ENCODE measurements around the gene IRGQ.
A peak's percentile ranks its signal among the peaks of the same experiment; 100 is the strongest.

IRGQ gene

GRCh38 chr19:43634068-43634467 lies 38.1 kb upstream of the IRGQ start:
- no peak overlapping the region for H3K27ac Mint-ChIP-seq
- peaks cover 20% of the 10 kb centered on the region for H3K4me1 Mint-ChIP-seq
- H3K27me3 Mint-ChIP-seq, result peaks cover 65% of the 10 kb centered on the region
- H3K36me3 Mint-ChIP-seq, result no peaks in the 10 kb centered on the region
- H3K9me3 Mint-ChIP-seq, result no peaks in the 10 kb centered on the region
- ATAC-seq, result no peak
- no peak overlapping the region for H3K4me3 Mint-ChIP-seq

GRCh38 chr19:43633520-43633919 lies 37.6 kb upstream of the IRGQ start:
- Mint-ChIP-seq H3K27ac (no peak overlapping the region), H3K4me1 (peaks cover 14% of the 10 kb centered on the region), H3K36me3 (no peaks in the 10 kb centered on the region), H3K9me3 (no peaks in the 10 kb centered on the region), H3K27me3 (peaks cover 59% of the 10 kb centered on the region), H3K4me3 (no peak overlapping the region)
- ATAC-seq, result no peak

GRCh38 chr19:43631491-43631890 lies 35.6 kb upstream of the IRGQ start:
- Mint-ChIP-seq H3K27me3 (peaks cover 52% of the 10 kb centered on the region), H3K9me3 (no peaks in the 10 kb centered on the region), H3K4me1 (peaks cover 12% of the 10 kb centered on the region), H3K4me3 (no peak overlapping the region), H3K27ac (no peak overlapping the region), H3K36me3 (no peaks in the 10 kb centered on the region)
- ATAC-seq, result no peak

- no peak overlapping the region for H3K4me3 Mint-ChIP-seq
- no peak for ATAC-seq
- peaks cover 22% of the 10 kb centered on the region for H3K4me1 Mint-ChIP-seq
These were observed 32.9 kb upstream of the IRGQ start for GRCh38 chr19:43628646-43629326.

GRCh38 chr19:43626838-43627237 lies 30.9 kb upstream of the IRGQ start:
- Mint-ChIP-seq H3K4me1 (peaks cover 22% of the 10 kb centered on the region), H3K27me3 (peaks cover 26% of the 10 kb centered on the region), H3K4me3 (no peak overlapping the region), H3K36me3 (no peaks in the 10 kb centered on the region), H3K9me3 (no peaks in the 10 kb centered on the region), H3K27ac (no peak overlapping the region)
- no peak for ATAC-seq

More at GRCh38 chr19:43628646-43629326, 32.9 kb upstream of the IRGQ start:
- peaks cover 44% of the 10 kb centered on the region for H3K27me3 Mint-ChIP-seq
- no peaks in the 10 kb centered on the region for H3K36me3 Mint-ChIP-seq
- no peaks in the 10 kb centered on the region for H3K9me3 Mint-ChIP-seq
- no peak overlapping the region for H3K27ac Mint-ChIP-seq

GRCh38 chr19:43625918-43626579 lies 30.1 kb upstream of the IRGQ start:
- Mint-ChIP-seq H3K27ac (no peak overlapping the region), H3K36me3 (no peaks in the 10 kb centered on the region)
- no peak for ATAC-seq

GRCh38 chr19:43624933-43625332 lies 29.0 kb upstream of the IRGQ start:
- Mint-ChIP-seq H3K9me3 (no peaks in the 10 kb centered on the region), H3K36me3 (no peaks in the 10 kb centered on the region), H3K4me1 (peaks cover 33% of the 10 kb centered on the region), H3K27me3 (peaks cover 26% of the 10 kb centered on the region), H3K4me3 (no peak overlapping the region), H3K27ac (no peak overlapping the region)
- peak; percentile 62 for ATAC-seq

More at GRCh38 chr19:43625918-43626579, 30.1 kb upstream of the IRGQ start:
- Mint-ChIP-seq H3K9me3 (no peaks in the 10 kb centered on the region), H3K27me3 (peaks cover 26% of the 10 kb centered on the region), H3K4me1 (peaks cover 22% of the 10 kb centered on the region), H3K4me3 (no peak overlapping the region)

GRCh38 chr19:43623889-43624670 lies 28.1 kb upstream of the IRGQ start:
- H3K36me3 Mint-ChIP-seq, result no peaks in the 10 kb centered on the region
- no peak for ATAC-seq

GRCh38 chr19:43622956-43623355 lies 27.0 kb upstream of the IRGQ start:
- ATAC-seq, result no peak
- Mint-ChIP-seq H3K27ac (no peak overlapping the region), H3K4me1 (peaks cover 44% of the 10 kb centered on the region), H3K27me3 (peaks cover 26% of the 10 kb centered on the region), H3K9me3 (no peaks in the 10 kb centered on the region), H3K36me3 (no peaks in the 10 kb centered on the region), H3K4me3 (no peak overlapping the region)

More at GRCh38 chr19:43623889-43624670, 28.1 kb upstream of the IRGQ start:
- peaks cover 38% of the 10 kb centered on the region for H3K4me1 Mint-ChIP-seq
- no peak overlapping the region for H3K4me3 Mint-ChIP-seq
- H3K27me3 Mint-ChIP-seq, result peaks cover 26% of the 10 kb centered on the region
- no peaks in the 10 kb centered on the region for H3K9me3 Mint-ChIP-seq
- H3K27ac Mint-ChIP-seq, result no peak overlapping the region

GRCh38 chr19:43622070-43622469 lies 26.1 kb upstream of the IRGQ start:
- H3K4me1 Mint-ChIP-seq, result peaks cover 44% of the 10 kb centered on the region

GRCh38 chr19:43620061-43621001 lies 24.4 kb upstream of the IRGQ start:
- Mint-ChIP-seq H3K27me3 (peaks cover 1% of the 10 kb centered on the region), H3K36me3 (no peaks in the 10 kb centered on the region), H3K27ac (peak overlapping the region; percentile 99), H3K4me3 (peak overlapping the region; percentile 97), H3K4me1 (peaks cover 39% of the 10 kb centered on the region), H3K9me3 (no peaks in the 10 kb centered on the region)
- ATAC-seq, result peak; percentile 9

More at GRCh38 chr19:43622070-43622469, 26.1 kb upstream of the IRGQ start:
- Mint-ChIP-seq H3K27me3 (peaks cover 19% of the 10 kb centered on the region), H3K36me3 (no peaks in the 10 kb centered on the region), H3K27ac (no peak overlapping the region), H3K4me3 (no peak overlapping the region), H3K9me3 (no peaks in the 10 kb centered on the region)
- no peak for ATAC-seq

- Mint-ChIP-seq H3K36me3 (no peaks in the 10 kb centered on the region), H3K9me3 (no peaks in the 10 kb centered on the region), H3K27me3 (no peaks in the 10 kb centered on the region), H3K4me3 (peak within 1 kb of the TSS; percentile 97), H3K27ac (peak within 1 kb of the TSS; percentile 99), H3K4me1 (peaks cover 30% of the 10 kb centered on the region)
- peak; percentile 93 for ATAC-seq
These were observed 23.5 kb upstream of the IRGQ start, which contains the start of gene ZNF428 for GRCh38 chr19:43619262-43620060. TSS of gene ZNF428 (minus strand) at chr19:43619629. CDS start at chr19:43614304, 5,325 bp downstream.

- peak overlapping the region; percentile 99 for H3K27ac Mint-ChIP-seq
- no peaks in the 10 kb centered on the region for H3K9me3 Mint-ChIP-seq
- peaks cover 5% of the 10 kb centered on the region for H3K36me3 Mint-ChIP-seq
- peaks cover 28% of the 10 kb centered on the region for H3K4me1 Mint-ChIP-seq
- H3K4me3 Mint-ChIP-seq, result peak overlapping the region; percentile 97
- peak; percentile 57 for ATAC-seq
- H3K27me3 Mint-ChIP-seq, result no peaks in the 10 kb centered on the region
These were observed 23.0 kb upstream of the IRGQ start for GRCh38 chr19:43618921-43619261.

- H3K9me3 Mint-ChIP-seq, result no peaks in the 10 kb centered on the region
- no peak overlapping the region for H3K4me3 Mint-ChIP-seq
- H3K27ac Mint-ChIP-seq, result no peak overlapping the region
- no peak for ATAC-seq
- no peaks in the 10 kb centered on the region for H3K27me3 Mint-ChIP-seq
- peaks cover 37% of the 10 kb centered on the region for H3K4me1 Mint-ChIP-seq
- peaks cover 24% of the 10 kb centered on the region for H3K36me3 Mint-ChIP-seq
These were observed 21.0 kb upstream of the IRGQ start for GRCh38 chr19:43616954-43617353.
